PC-9 (cell line): ENCODE results near the gene UBXN2A.

ENCODE experiments used
- EZH2 ChIP-seq: fragments of 200-600 bp; sonication (generic); IDR thresholded peaks from 2 replicates; pipeline ENCODE4 v1.8.0; 2017; ENCODE audit warnings: antibody characterized with exemption, low read depth
- TF ChIP-seq, protein P1 (sequence below): fragments of 200-600 bp; sonication (generic); conservative IDR thresholded peaks from 2 replicates; pipeline ENCODE4 v1.6.1; 2017; ENCODE audit warnings: mixed run types, antibody characterized with exemption, mild to moderate bottlenecking, moderate library complexity

DNA sequence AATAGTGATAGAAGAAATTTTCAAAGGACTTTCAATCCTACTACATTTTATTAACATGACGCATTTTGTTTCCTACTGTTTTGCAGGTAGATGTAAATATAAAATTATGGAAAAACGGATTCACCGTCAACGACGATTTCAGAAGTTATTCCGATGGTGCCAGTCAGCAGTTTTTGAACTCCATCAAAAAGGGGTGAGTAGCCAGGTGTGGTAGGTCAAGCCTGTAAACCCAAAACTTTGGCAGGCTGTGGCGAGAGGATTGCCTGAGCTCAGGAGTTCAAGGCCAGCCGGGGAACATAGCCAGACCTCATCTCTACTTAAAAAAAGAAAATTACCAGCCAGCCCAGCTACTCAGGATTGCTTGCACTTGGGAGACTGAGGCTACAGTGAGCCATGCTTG is 36.6 kb downstream of the UBXN2A start:
- TF ChIP-seq, protein P1, sequence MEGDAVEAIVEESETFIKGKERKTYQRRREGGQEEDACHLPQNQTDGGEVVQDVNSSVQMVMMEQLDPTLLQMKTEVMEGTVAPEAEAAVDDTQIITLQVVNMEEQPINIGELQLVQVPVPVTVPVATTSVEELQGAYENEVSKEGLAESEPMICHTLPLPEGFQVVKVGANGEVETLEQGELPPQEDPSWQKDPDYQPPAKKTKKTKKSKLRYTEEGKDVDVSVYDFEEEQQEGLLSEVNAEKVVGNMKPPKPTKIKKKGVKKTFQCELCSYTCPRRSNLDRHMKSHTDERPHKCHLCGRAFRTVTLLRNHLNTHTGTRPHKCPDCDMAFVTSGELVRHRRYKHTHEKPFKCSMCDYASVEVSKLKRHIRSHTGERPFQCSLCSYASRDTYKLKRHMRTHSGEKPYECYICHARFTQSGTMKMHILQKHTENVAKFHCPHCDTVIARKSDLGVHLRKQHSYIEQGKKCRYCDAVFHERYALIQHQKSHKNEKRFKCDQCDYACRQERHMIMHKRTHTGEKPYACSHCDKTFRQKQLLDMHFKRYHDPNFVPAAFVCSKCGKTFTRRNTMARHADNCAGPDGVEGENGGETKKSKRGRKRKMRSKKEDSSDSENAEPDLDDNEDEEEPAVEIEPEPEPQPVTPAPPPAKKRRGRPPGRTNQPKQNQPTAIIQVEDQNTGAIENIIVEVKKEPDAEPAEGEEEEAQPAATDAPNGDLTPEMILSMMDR: no peak
- no peak for TF ChIP-seq EZH2
